ENCODE data around the gene CEP68. TPM values are rescaled to one million over a fixed set of nuclear protein-coding genes. Genes with fewer than 3 reads are reported as not detected.

The CEP68 gene
- polyA plus RNA-seq, 2 of the 4 experiments (the other 2 are of a cell fraction), result 6.8 to 9.2 TPM

DNA sequence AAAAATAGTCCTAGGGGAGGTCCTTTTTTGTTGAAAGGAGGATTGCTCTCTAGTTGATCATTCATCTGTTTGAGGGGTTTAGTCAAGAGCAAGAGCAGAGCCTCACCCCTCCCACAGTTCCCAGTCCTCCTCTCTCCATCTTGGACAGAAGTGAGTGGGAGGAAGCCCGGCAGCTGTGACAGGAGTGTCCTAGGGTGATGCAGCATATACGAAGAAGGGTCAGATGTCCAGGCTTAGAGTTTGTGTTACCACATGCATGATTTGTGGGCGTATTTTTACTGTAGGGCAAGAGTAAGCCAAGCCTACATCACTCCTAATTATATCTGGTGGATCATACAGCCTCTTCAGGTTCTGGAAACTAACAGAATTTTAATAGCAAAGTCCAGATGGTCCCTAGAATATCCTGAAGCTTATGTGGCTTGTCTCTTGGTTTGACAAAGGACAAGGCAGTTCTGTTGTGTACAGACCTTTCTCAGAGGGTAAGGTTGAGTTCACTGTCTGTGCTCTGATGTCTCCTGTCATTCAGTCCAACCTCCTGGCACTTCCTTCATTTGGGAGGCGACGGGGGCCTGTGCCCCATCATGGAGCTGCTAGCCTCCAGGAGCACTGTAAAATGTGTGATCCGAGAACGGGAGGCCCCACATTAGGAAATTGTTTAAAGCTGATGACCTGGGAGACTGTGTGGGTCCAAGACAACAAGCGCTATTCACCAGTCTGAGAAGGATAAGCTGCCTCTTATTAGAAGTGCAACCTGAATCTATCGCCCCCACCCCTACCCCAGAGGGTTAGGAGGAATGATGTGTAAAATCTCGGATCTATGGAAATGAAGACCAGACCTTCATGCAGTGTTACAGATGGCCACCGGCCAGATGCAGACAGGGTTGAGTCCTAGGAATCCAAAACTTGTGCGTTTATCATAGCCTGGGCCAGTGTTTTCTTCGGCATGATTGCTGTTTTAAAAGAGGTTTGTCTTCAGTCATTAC is 6.9 kb downstream of the CEP68 start:
- Histone ChIP-seq H3K4me1 (peaks cover 27% of the 10 kb centered on the region), H3K9me3 (no peaks in the 10 kb centered on the region), H3K27ac (no peak overlapping the region), H3K4me2 (no peak overlapping the region), H3K4me3 (no peak overlapping the region)
- ATAC-seq (no peak), FAIRE-seq (no peak), DNase-seq (ENCODE audit: low read depth in 1 of 2, low spot score in 1 of 2) (no peak)
- WGBS (ENCODE audit: missing lambda C conversion rate), result 88% methylated on average over 13 of the region's 13 CpGs
- no peak for TF ChIP-seq CHD4 (IDR thresholded peaks at IDR 0.05; ENCODE audit: borderline replicate concordance)
- no peak for TF ChIP-seq HOXB13 (CRISPR knock-in tag; IDR thresholded peaks at IDR 0.05; ENCODE audit: low read depth)
- TF ChIP-seq, protein P1, sequence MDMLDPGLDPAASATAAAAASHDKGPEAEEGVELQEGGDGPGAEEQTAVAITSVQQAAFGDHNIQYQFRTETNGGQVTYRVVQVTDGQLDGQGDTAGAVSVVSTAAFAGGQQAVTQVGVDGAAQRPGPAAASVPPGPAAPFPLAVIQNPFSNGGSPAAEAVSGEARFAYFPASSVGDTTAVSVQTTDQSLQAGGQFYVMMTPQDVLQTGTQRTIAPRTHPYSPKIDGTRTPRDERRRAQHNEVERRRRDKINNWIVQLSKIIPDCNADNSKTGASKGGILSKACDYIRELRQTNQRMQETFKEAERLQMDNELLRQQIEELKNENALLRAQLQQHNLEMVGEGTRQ (IDR thresholded peaks at IDR 0.05), result no peak
- TF ChIP-seq, protein P2, sequence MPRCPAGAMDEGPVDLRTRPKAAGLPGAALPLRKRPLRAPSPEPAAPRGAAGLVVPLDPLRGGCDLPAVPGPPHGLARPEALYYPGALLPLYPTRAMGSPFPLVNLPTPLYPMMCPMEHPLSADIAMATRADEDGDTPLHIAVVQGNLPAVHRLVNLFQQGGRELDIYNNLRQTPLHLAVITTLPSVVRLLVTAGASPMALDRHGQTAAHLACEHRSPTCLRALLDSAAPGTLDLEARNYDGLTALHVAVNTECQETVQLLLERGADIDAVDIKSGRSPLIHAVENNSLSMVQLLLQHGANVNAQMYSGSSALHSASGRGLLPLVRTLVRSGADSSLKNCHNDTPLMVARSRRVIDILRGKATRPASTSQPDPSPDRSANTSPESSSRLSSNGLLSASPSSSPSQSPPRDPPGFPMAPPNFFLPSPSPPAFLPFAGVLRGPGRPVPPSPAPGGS (IDR thresholded peaks at IDR 0.05), result no peak
- no peak for TF ChIP-seq CBX8 (IDR thresholded peaks at IDR 0.05)
- no peak for TF ChIP-seq MAFK (IDR thresholded peaks at IDR 0.05; ENCODE audit: partially characterized antibody)
- no peak for TF ChIP-seq EHMT2 (IDR thresholded peaks at IDR 0.05; ENCODE audit: low read depth)
- no peak for TF ChIP-seq HDAC2 (IDR thresholded peaks at IDR 0.05)
- TF ChIP-seq ZSCAN20 (CRISPR knock-in tag; IDR thresholded peaks at IDR 0.05), result no peak
- ChIA-PET POLR2A (interaction anchor here (1.2 kb wide), 1 partner anchor 67 kb away, joined by 5 read pairs; the partner anchor contains the start of gene RAB1A), CTCF (interaction anchor here (0.5 to 5.9 kb wide), 8 partner anchors 8 to 145 kb away, joined by 3 to 52 read pairs (median 4); no protein-coding TSS in a partner anchor)

DNA sequence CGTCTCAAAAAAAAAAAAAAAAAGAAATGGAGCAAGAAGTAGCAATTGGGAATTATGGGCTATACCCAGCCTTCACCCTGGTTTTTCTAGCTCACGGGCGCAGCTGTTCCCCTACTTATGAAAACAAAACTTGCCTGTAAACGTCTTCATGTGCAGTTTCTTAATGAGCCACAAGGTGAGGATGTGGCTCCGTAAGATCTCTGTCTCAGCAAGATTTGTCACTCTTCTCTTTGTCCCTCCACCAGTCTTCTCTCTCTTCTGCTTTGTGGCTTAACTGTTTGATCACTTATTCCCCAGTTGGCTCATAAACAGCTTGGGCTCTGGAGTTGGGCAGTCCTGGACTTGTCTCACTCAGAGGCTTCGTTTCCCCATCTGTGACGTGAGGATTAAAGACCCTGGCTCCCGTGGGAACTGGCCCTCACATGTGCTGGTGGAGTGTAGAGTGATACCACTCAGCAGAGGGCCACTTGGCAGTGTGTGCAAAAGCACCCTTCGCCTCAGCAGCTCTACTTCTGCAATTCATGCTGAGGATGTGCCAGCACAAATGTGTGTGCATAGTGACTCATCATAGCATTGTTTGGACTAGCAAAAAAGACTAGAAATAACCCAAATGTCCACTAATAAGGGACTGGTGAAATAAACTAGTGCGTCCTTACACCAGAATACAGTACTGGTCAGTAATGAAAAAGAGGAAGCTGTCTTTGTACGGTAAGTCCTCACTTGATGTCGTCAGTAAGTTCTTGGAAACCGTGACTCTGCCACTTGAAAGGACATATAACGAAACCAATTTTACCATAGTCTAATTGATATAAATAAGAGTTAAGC is 8.7 kb downstream of the CEP68 start:
- H3K4me2 ChIP-seq, result peak overlapping the region; percentile 72
- POLR2A ChIA-PET, result interaction anchor here (0.5 to 2.2 kb wide), 7 partner anchors 9 to 371 kb away, joined by 3 to 23 read pairs (median 6); partner anchors contain the start of genes ACTR2, CEP68 and RAB1A
- H3K27ac ChIP-seq, result peak overlapping the region; percentile 55 to 77
- DNase-seq (ENCODE audit: low read depth in 1 of 2, low spot score in 1 of 2) (peak; percentile 52 to 85), FAIRE-seq (peak; percentile 61), ATAC-seq (peak; percentile 82 to 89)
- CTCF ChIA-PET, result interaction anchor here (0.5 to 5.9 kb wide), 55 partner anchors 10 to 1686 kb away, joined by 3 to 52 read pairs (median 4); partner anchors contain the start of genes ACTR2, CEP68 and RAB1A
- H3K9me3 ChIP-seq, result no peaks in the 10 kb centered on the region
- peaks cover 37% of the 10 kb centered on the region for H3K4me1 ChIP-seq
- WGBS (ENCODE audit: missing lambda C conversion rate), result 26% methylated on average over 14 of the region's 14 CpGs
- H3K4me3 ChIP-seq, result no peak overlapping the region
- TF ChIP-seq ZFP36 (IDR thresholded peaks at IDR 0.05; ENCODE audit: borderline replicate concordance, partially characterized antibody) (no peak), CHD4 (IDR thresholded peaks at IDR 0.05; ENCODE audit: borderline replicate concordance) (no peak), NFE2L2 (conservative IDR thresholded peaks at IDR 0.05; ENCODE audit: low read length) (no peak), BHLHE40 (IDR thresholded peaks at IDR 0.05; ENCODE audit: low read depth, low read length) (0 out of 2 replicates have a peak, but pooled peaks have one; percentile 25), ZC3H11A (IDR thresholded peaks at IDR 0.05) (0 out of 2 replicates have a peak, but pooled peaks have one; percentile 1), RARB (CRISPR knock-in tag; IDR thresholded peaks at IDR 0.05) (no peak), NPAS2 (CRISPR knock-in tag; IDR thresholded peaks at IDR 0.05; ENCODE audit: borderline replicate concordance) (no peak), FOXS1 (CRISPR knock-in tag; IDR thresholded peaks at IDR 0.05) (no peak), HOXB13 (CRISPR knock-in tag; IDR thresholded peaks at IDR 0.05; ENCODE audit: low read depth) (no peak), FOSL2 (IDR thresholded peaks at IDR 0.05) (peak; percentile 62; the same call in 1 of the 2 replicates), FOSL2 (CRISPR knock-in tag; IDR thresholded peaks at IDR 0.05) (peak; percentile 87), JUN (IDR thresholded peaks at IDR 0.05) (0 out of 5 replicates have a peak, but pooled peaks of 1 of the 2 experiments have one; percentile 29)
- TF ChIP-seq, protein P3, sequence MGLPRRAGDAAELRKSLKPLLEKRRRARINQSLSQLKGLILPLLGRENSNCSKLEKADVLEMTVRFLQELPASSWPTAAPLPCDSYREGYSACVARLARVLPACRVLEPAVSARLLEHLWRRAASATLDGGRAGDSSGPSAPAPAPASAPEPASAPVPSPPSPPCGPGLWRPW (IDR thresholded peaks at IDR 0.05), result no peak
- TF ChIP-seq, protein P4, sequence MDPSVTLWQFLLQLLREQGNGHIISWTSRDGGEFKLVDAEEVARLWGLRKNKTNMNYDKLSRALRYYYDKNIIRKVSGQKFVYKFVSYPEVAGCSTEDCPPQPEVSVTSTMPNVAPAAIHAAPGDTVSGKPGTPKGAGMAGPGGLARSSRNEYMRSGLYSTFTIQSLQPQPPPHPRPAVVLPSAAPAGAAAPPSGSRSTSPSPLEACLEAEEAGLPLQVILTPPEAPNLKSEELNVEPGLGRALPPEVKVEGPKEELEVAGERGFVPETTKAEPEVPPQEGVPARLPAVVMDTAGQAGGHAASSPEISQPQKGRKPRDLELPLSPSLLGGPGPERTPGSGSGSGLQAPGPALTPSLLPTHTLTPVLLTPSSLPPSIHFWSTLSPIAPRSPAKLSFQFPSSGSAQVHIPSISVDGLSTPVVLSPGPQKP (IDR thresholded peaks at IDR 0.05; ENCODE audit: low read depth, low read length), result no peak
- TF ChIP-seq, protein P5, sequence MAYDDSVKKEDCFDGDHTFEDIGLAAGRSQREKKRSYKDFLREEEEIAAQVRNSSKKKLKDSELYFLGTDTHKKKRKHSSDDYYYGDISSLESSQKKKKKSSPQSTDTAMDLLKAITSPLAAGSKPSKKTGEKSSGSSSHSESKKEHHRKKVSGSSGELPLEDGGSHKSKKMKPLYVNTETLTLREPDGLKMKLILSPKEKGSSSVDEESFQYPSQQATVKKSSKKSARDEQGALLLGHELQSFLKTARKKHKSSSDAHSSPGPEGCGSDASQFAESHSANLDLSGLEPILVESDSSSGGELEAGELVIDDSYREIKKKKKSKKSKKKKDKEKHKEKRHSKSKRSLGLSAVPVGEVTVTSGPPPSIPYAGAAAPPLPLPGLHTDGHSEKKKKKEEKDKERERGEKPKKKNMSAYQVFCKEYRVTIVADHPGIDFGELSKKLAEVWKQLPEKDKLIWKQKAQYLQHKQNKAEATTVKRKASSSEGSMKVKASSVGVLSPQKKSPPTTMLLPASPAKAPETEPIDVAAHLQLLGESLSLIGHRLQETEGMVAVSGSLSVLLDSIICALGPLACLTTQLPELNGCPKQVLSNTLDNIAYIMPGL (CRISPR knock-in tag; IDR thresholded peaks at IDR 0.05; ENCODE audit: borderline replicate concordance), result no peak
- TF ChIP-seq, protein P6, sequence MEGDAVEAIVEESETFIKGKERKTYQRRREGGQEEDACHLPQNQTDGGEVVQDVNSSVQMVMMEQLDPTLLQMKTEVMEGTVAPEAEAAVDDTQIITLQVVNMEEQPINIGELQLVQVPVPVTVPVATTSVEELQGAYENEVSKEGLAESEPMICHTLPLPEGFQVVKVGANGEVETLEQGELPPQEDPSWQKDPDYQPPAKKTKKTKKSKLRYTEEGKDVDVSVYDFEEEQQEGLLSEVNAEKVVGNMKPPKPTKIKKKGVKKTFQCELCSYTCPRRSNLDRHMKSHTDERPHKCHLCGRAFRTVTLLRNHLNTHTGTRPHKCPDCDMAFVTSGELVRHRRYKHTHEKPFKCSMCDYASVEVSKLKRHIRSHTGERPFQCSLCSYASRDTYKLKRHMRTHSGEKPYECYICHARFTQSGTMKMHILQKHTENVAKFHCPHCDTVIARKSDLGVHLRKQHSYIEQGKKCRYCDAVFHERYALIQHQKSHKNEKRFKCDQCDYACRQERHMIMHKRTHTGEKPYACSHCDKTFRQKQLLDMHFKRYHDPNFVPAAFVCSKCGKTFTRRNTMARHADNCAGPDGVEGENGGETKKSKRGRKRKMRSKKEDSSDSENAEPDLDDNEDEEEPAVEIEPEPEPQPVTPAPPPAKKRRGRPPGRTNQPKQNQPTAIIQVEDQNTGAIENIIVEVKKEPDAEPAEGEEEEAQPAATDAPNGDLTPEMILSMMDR (IDR thresholded peaks at IDR 0.05), result peak; percentile 79
- TF ChIP-seq, protein P7, sequence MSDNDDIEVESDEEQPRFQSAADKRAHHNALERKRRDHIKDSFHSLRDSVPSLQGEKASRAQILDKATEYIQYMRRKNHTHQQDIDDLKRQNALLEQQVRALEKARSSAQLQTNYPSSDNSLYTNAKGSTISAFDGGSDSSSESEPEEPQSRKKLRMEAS (IDR thresholded peaks at IDR 0.05), result peak; percentile 52

Data from A549 (cell line).